Mesenchymal stem cell (in vitro differentiated cells and primary cell): Measurements from ENCODE around the gene LIAS.
"Not testable (repeated sequence)": the region's sequence is repeated elsewhere in the genome, so short reads cannot be mapped to it uniquely, and the experiment has no call there.

Experiments used
- DNase-seq: peaks from one replicate; pipeline ENCODE4 v3.0.0-alpha.2; 2013
- H2AFZ ChIP-seq: one replicate; pipeline ENCODE4 v1.6.1; 2013; ENCODE audit warnings: low read depth, mild to moderate bottlenecking, control low read depth, inconsistent platforms, low read length, moderate library complexity
- H2AK5ac ChIP-seq: 2 replicates; pipeline ENCODE4 v1.6.1; 2013; ENCODE audit warnings: low read length, moderate library complexity, mild to moderate bottlenecking, inconsistent platforms; ENCODE audit not compliant: severe bottlenecking
- H2BK120ac ChIP-seq: one replicate; pipeline ENCODE4 v1.6.1; 2013; ENCODE audit warnings: low read depth, mild to moderate bottlenecking, inconsistent platforms, low read length, moderate library complexity
- H2BK12ac ChIP-seq, 2 experiments: one replicate each; pipeline ENCODE4 v1.6.1; 2013; ENCODE audit warnings: inconsistent platforms in 2 of 2, low read length in 2 of 2, mild to moderate bottlenecking in 2 of 2, moderate library complexity in 2 of 2, control low read depth in 1 of 2
- H2BK15ac ChIP-seq: one replicate; pipeline ENCODE4 v1.6.1; 2013; ENCODE audit warnings: mild to moderate bottlenecking, low read depth, inconsistent platforms; ENCODE audit not compliant: poor library complexity, severe bottlenecking
- H2BK5ac ChIP-seq: 2 replicates; pipeline ENCODE4 v1.6.1; 2013; ENCODE audit warnings: low read depth, mild to moderate bottlenecking, low read length, control low read depth, inconsistent platforms; ENCODE audit not compliant: poor library complexity, severe bottlenecking
- H3K14ac ChIP-seq, 2 experiments: one replicate each; pipeline ENCODE4 v1.6.1; 2013; ENCODE audit warnings: inconsistent platforms in 2 of 2, low read length in 2 of 2, control low read depth in 1 of 2, mild to moderate bottlenecking in 1 of 2, moderate library complexity in 1 of 2
- H3K18ac ChIP-seq, 2 experiments: one replicate each; pipeline ENCODE4 v1.6.1; 2013; ENCODE audit warnings: inconsistent platforms in 2 of 2, low read length in 2 of 2, control low read depth in 1 of 2, low read depth in 1 of 2, mild to moderate bottlenecking in 1 of 2
- H3K23ac ChIP-seq, 2 experiments: one replicate each; pipeline ENCODE4 v1.6.1; 2013; ENCODE audit warnings: inconsistent platforms in 2 of 2, low read length in 2 of 2, mild to moderate bottlenecking in 2 of 2, moderate library complexity in 2 of 2, control low read depth in 1 of 2
- H3K27ac ChIP-seq: 2 replicates; pipeline ENCODE4 v1.5.1; 2013; ENCODE audit warnings: mild to moderate bottlenecking, moderate library complexity, low read length, control low read depth, inconsistent platforms; ENCODE audit not compliant: poor library complexity, severe bottlenecking
- H3K27me3 ChIP-seq, 2 experiments: 2 replicates each; pipeline versions ENCODE4 v1.6.1 to v1.7.0; 2013; ENCODE audit warnings: low read length in 2 of 2, mild to moderate bottlenecking in 2 of 2, moderate library complexity in 2 of 2, control low read depth in 1 of 2, inconsistent platforms in 1 of 2; ENCODE audit not compliant: control insufficient read depth in 1 of 2, insufficient read depth in 1 of 2
- H3K36me3 ChIP-seq, 2 experiments: 2 replicates each; pipeline versions ENCODE4 v1.6.1 to v1.7.0; 2013; ENCODE audit warnings: low read length in 2 of 2, control low read depth in 1 of 2, inconsistent platforms in 1 of 2, low read depth in 1 of 2, mild to moderate bottlenecking in 1 of 2; ENCODE audit not compliant: insufficient read depth in 2 of 2, control insufficient read depth in 1 of 2
- H3K4ac ChIP-seq, 2 experiments: one replicate each; pipeline ENCODE4 v1.6.1; 2013; ENCODE audit warnings: inconsistent platforms in 2 of 2, low read length in 2 of 2, mild to moderate bottlenecking in 2 of 2, moderate library complexity in 2 of 2, control low read depth in 1 of 2, low read depth in 1 of 2
- H3K4me1 ChIP-seq: 2 replicates; pipeline ENCODE4 v1.6.1; 2013; ENCODE audit warnings: low read depth, low read length, control low read depth; ENCODE audit not compliant: control insufficient read depth, insufficient read depth
- H3K4me2 ChIP-seq: 2 replicates; pipeline ENCODE4 v1.6.1; 2013; ENCODE audit warnings: low read length, mild to moderate bottlenecking, inconsistent platforms; ENCODE audit not compliant: poor library complexity, severe bottlenecking
- H3K4me3 ChIP-seq, 2 experiments: 2 replicates each; pipeline versions ENCODE4 v1.5.1 to v1.7.0; 2013; ENCODE audit warnings: low read length in 2 of 2, mild to moderate bottlenecking in 2 of 2, control low read depth in 1 of 2, low read depth in 1 of 2; ENCODE audit not compliant: insufficient read depth in 1 of 2
- H3K79me1 ChIP-seq: replicated peaks from 2 replicates; pipeline ENCODE4 v1.6.1; 2013; ENCODE audit warnings: mild to moderate bottlenecking, control low read depth, low read length, inconsistent platforms; ENCODE audit not compliant: poor library complexity, severe bottlenecking
- H3K9ac ChIP-seq: 2 replicates; pipeline ENCODE4 v1.7.0; 2013; ENCODE audit warnings: mild to moderate bottlenecking, low read length, moderate library complexity
- H3K9me3 ChIP-seq: 2 replicates; pipeline ENCODE4 v1.7.0; 2013; ENCODE audit warnings: mild to moderate bottlenecking, low read length; ENCODE audit not compliant: control insufficient read depth
- H4K8ac ChIP-seq: one replicate; pipeline ENCODE4 v1.6.1; 2013; ENCODE audit warnings: inconsistent platforms, mild to moderate bottlenecking, low read length, moderate library complexity
- H4K91ac ChIP-seq: one replicate; pipeline ENCODE4 v1.6.1; 2013; ENCODE audit warnings: mild to moderate bottlenecking, low read length, inconsistent platforms
- WGBS: methylation state at CpG from one replicate; pipeline ENCODE4 v1.1.7; 2013; ENCODE audit warnings: mixed read lengths; 5-methylcytosine and 5-hydroxymethylcytosine counted together

LIAS gene

DNA sequence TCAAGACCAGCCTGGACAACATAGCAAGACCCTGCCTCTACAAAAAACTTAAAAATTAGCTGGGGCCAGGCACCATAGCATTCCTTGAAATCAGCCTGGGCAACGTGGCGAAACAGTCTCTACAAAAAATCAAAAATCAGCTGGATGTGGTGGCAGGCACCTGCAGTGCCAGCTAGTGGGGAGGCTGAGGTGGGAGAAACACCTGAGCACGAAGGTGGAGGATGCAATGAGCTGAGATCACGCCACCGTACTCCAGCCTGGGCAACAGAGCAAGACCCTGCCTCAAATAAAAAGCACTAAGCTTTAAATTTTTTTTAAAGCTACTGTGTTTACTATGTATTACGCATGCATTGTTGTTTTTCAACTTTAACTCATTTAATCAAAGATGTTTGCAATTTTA is 3.4 kb upstream of the LIAS start:
- Histone ChIP-seq H3K4me1 (peaks cover 9% of the 10 kb centered on the region), H3K18ac (no peak overlapping the region), H3K4me3 (peak overlapping the region in 1 of 2 experiments; percentile 90), H2AK5ac (no peak overlapping the region), H4K8ac (no peak overlapping the region), H2BK12ac (no peak overlapping the region), H2BK5ac (no peak overlapping the region), H3K4me2 (no peak overlapping the region), H4K91ac (no peak overlapping the region), H2AFZ (no peak overlapping the region), H3K9me3 (no peaks in the 10 kb centered on the region), H3K4ac (no peak overlapping the region), H3K27me3 (no peaks in the 10 kb centered on the region), H3K79me1 (peaks cover 6% of the 10 kb centered on the region), H3K27ac (no peak overlapping the region), H2BK15ac (no peak overlapping the region), H3K23ac (no peak overlapping the region), H2BK120ac (no peak overlapping the region), H3K36me3 (peaks cover 15 to 75% of the 10 kb centered on the region in 2 experiments), H3K14ac (no peak overlapping the region), H3K9ac (peak overlapping the region; percentile 97)
- no peak for DNase-seq
- 95% methylated on average over 5 of the region's 6 CpGs for WGBS

GRCh38 chr4:39456946-39457763 is 1.7 kb upstream of the LIAS start:
- Histone ChIP-seq H4K8ac (no peak overlapping the region), H3K4ac (no peak overlapping the region), H3K79me1 (peaks cover 8% of the 10 kb centered on the region), H3K9me3 (no peaks in the 10 kb centered on the region), H3K4me2 (peak overlapping the region; percentile 64), H3K36me3 (peaks cover 11 to 61% of the 10 kb centered on the region in 2 experiments), H3K4me3 (peak overlapping the region in 1 of 2 experiments; percentile 90), H3K18ac (no peak overlapping the region), H2AK5ac (no peak overlapping the region), H3K9ac (peak overlapping the region; percentile 97), H3K14ac (no peak overlapping the region), H4K91ac (no peak overlapping the region), H2BK5ac (no peak overlapping the region), H2BK12ac (no peak overlapping the region), H3K27ac (no peak overlapping the region), H2BK15ac (no peak overlapping the region), H3K27me3 (no peaks in the 10 kb centered on the region), H3K23ac (no peak overlapping the region), H2AFZ (no peak overlapping the region), H3K4me1 (peaks cover 5% of the 10 kb centered on the region), H2BK120ac (no peak overlapping the region)
- DNase-seq = no peak
- 74% methylated on average over 10 of the region's 10 CpGs for WGBS

DNA sequence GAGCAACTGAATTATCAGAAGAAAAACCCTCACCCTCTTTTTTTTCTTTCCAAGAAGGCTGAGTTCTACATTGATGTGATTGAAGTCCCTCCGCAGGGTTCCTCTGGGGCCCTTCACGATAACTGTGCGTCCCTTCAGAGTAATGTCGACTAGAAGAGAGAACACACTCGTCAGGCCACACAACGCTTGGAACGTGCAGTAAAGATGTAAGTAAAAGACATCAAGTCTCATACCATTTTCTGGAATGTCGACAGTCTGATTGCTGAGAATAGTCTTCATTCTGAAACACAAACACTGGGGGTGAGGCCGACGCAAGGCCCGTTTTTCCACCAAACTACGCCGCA is 723 bp upstream of the LIAS start:
- Histone ChIP-seq H3K23ac (peak overlapping the region in 1 of 2 experiments; percentile 52), H3K9ac (peak overlapping the region; percentile 97), H2AK5ac (peak overlapping the region; percentile 83), H3K4ac (peak overlapping the region; percentile 58 to 98), H4K8ac (peak overlapping the region; percentile 54), H3K18ac (peak overlapping the region; percentile 75 to 93), H3K36me3 (peaks cover 11 to 56% of the 10 kb centered on the region in 2 experiments), H3K4me2 (peak overlapping the region; percentile 64), H3K27ac (peak overlapping the region; percentile 96), H2BK5ac (peak overlapping the region; percentile 97), H3K4me3 (peak overlapping the region; percentile 83 to 90), H3K14ac (peak overlapping the region in 1 of 2 experiments; percentile 95)
- WGBS = under 1% methylated on average over 13 of the region's 13 CpGs
- not testable (repeated sequence) for H2BK120ac ChIP-seq, H3K9me3 ChIP-seq, H2AFZ ChIP-seq, H2BK12ac ChIP-seq, H4K91ac ChIP-seq, H3K4me1 ChIP-seq, DNase-seq, H3K79me1 ChIP-seq, H2BK15ac ChIP-seq, H3K27me3 ChIP-seq

DNA sequence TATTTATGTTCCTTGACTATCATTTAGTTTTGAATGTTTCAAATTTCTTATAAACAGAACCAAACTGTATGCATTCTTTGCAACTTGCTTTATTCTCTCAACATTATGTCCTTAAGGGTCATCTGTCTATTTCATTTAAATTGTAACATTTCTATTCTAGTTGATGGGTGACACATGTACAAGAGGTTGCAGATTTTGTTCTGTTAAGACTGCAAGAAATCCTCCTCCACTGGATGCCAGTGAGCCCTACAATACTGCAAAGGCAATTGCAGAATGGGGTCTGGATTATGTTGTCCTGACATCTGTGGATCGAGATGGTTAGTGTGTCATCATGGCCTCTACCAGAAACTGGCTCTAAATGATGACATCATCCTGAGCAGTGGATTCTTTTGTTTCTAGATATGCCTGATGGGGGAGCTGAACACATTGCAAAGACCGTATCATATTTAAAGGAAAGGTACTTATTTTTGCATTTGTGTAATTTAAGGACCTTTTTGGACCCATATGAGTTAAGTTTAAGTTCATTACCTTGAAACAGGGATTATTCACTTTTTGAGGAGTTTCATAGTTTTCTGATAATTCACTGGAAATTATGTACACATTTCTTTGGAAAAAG is 6.1 kb downstream of the LIAS start:
- no peak overlapping the region for H2BK12ac ChIP-seq
- peak overlapping the region; percentile 89 for H3K9ac ChIP-seq
- peak overlapping the region in 1 of 2 experiments; percentile 6 for H3K4me3 ChIP-seq
- no peak overlapping the region for H3K23ac ChIP-seq
- H3K9me3 ChIP-seq = no peaks in the 10 kb centered on the region
- DNase-seq = peak; percentile 96
- peak overlapping the region; percentile 80 for H4K8ac ChIP-seq
- H3K27me3 ChIP-seq = no peaks in the 10 kb centered on the region
- H3K27ac ChIP-seq = peak overlapping the region; percentile 41
- no peak overlapping the region for H2BK120ac ChIP-seq
- H2BK15ac ChIP-seq = no peak overlapping the region
- no peak overlapping the region for H3K4ac ChIP-seq
- peaks cover 7 to 37% of the 10 kb centered on the region in 2 experiments for H3K36me3 ChIP-seq
- 0% methylated on average over 2 of the region's 2 CpGs for WGBS
- peaks cover 3% of the 10 kb centered on the region for H3K4me1 ChIP-seq
- H3K14ac ChIP-seq = no peak overlapping the region
- no peak overlapping the region for H4K91ac ChIP-seq
- no peak overlapping the region for H2AK5ac ChIP-seq
- no peak overlapping the region for H3K18ac ChIP-seq
- peaks cover 12% of the 10 kb centered on the region for H3K79me1 ChIP-seq
- H3K4me2 ChIP-seq = no peak overlapping the region
- H2BK5ac ChIP-seq = no peak overlapping the region
- H2AFZ ChIP-seq = no peak overlapping the region
